Measurements from ENCODE around the gene IFNW1.

The IFNW1 gene

DNA sequence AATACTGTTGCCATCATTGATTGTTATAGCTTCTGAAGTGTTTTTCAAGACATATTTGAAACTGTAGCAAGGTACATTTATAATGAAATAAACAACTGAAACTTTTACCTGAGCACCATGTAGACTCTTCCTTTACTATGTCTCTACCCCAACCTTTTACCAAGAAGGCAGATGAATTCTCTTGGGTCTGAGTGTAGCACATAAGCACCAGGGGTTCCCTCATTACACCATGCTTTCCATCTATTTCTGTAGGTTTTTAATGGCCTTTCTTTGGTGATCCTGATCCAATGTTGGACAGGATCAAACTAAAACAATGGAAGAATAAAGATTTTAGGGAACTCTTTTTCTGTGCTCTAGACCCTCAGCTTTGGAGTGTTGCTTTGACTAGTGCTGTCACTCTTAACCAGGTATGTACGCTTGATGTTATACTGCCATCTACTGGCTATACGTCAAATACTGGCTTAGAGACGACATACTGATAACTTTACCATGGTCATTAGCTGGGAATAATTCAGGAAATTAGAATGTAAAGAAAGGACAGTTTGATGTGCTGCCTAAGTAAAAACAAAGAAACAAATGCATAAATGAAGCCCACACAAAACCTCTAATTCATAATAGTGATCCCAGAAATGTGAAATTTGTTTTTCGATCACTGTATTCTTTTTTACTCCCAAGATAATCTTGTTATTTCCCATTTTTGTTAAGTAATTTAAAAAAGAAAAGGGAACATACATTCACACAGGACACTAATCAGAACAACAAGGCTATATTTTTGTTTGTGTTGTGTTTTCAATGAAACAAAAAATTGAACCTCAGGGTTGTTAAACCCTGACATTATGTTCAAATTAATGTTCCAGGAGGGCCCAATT, 30.7 kb downstream of the IFNW1 start:
- in situ Hi-C loops (cut with MboI; ENCODE audit: low sequenced_read_pairs) = no loop called here

DNA sequence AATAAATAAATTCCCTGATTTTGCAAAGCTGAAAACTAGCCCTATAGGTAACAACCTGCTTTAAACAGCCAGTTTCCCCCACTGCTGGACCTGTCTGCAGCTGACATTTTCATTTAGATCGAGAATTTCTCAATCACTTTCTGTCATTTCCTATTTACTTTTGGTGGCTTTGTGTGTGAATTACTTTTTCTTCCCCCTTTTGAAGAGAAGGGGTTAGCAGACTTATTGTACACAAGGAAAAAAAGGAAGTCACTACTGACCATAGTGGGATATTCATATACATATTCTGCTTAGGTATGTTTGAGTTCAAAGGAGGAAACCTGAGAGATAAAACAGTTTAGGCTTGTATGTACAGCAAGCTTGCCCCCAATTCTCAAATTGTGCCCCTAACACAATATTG, 36.8 kb downstream of the IFNW1 start:
- in situ Hi-C loops (cut with MboI; ENCODE audit: low sequenced_read_pairs) = no loop called here

DNA sequence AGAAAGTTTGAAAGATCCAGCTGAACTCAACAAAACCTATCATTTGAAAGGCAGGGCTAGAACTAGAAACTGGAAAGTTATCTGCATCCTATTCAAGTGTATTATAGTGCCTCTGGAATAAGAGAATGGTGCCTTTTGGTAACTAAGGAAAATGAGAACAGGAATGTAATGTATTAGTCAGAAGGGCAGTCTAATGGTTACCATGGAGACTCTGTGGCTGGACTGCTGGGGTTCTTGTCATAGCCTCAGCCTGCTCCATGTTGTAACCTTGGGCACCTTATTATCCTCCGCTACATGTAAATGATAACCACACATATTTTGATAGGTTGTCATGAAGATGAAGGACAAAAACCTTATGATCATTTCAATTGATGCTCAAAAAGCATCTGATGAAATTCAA, 39.3 kb downstream of the IFNW1 start:
- in situ Hi-C loops (cut with MboI; ENCODE audit: low sequenced_read_pairs) = no loop called here

DNA sequence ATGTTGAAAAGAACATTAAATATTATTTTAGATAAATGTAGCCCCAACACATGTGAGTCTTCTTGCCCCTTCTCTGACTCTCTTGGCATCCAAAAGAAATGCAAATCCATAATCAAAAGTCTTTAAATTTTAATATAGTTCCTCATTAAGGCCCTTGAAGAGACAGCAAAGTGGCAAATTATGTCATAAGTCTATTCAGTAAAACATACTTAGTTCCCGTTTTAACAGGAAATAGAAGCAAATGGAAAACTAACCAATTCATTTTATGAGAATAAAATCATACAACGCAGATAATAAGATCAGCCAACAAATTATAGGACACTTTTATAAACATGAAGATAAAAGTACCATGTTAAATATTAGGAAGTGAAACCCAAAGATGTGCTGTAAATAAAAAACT, 43.8 kb downstream of the IFNW1 start:
- in situ Hi-C loops (cut with MboI; ENCODE audit: low sequenced_read_pairs) = no loop called here

DNA sequence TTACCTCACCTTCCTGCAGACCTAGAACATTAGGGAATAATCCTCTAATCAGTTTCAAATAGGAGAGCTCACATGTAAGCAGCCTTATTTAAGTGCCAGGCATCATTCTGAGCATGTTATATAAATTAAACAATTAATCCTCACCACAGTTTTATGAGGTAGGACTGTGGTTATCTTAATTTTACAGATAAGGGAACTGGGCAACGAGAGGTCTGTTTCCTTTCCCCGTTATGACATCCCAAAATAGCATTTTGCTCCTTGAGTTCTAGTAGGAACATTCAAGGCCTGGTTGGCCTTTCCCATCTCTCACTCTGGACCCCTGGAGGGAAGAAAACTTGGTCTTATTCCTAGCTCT, 44.8 kb downstream of the IFNW1 start:
- in situ Hi-C loops (cut with MboI; ENCODE audit: low sequenced_read_pairs) = no loop called here

DNA sequence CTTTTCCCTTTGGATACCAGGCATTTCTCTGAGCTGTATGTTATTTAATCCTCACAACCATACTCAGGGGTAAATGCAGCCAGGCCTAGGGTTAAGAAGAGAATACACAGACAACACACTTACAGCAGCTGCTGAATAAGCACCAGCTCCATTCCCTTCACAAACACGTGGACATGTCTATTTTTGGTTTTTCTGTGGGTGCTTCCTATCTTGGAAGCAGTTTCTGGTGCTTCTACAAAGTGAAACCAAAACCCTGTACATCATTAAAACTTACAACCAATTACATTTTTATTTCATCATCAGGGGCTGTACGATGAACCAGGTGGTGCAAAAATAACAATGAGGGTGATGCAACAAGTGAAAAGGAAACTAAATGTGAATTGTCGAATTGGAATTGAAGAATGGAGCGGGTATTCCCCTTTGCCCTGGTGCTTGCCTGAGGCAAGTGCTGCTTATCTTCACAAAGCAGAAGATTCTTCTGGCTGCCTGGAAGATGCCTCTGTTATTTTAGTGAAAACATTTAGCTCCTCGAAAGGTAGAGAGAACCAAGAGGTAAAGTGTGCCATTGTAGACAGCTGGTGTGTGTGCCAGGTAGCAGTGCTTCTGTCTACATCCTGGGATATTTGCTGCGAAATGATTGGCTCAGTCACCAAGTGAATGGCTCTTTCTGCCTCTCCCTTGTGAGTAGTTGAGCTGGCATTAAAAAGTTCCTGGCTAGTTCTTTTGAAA, 45.3 kb downstream of the IFNW1 start:
- in situ Hi-C loops (cut with MboI; ENCODE audit: low sequenced_read_pairs) = no loop called here

DNA sequence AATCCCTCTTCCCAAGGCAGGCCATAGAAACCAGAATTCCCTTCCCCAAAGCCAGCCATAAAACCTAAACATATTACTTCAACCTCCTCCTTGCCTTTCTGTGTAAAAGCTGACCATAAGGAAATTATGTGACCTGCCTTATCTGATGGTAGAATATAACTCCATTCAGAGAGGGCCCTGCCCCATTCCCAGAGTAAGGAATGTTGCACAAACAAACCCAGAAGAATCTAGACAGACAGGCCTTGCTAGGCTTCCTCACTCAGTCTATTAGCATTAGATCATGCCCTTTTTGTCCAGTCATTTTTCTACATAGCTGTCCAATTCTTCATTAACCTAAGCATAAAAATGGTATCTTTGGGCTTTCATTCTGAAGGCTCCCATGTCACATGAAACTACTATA, 46.1 kb downstream of the IFNW1 start:
- in situ Hi-C loops (cut with MboI; ENCODE audit: low sequenced_read_pairs) = no loop called here
